CD14-positive monocyte (primary cell): ENCODE results near the gene DIPK1C. TPM values are rescaled to one million over a fixed set of nuclear protein-coding genes. Genes with fewer than 3 reads are reported as not detected.

Source experiments
- DNase-seq, 3 donors: peaks; one replicate each; pipeline ENCODE4 v3.0.0-alpha.2; 2011 to 2022
- H2AFZ ChIP-seq: 2 replicates; pipeline ENCODE4 v1.6.0; 2012; ENCODE audit warnings: mild to moderate bottlenecking, low read depth, low read length, inconsistent platforms; ENCODE audit not compliant: insufficient read depth, poor library complexity, severe bottlenecking
- H3K27ac ChIP-seq, 2 donors: 1 replicate in 1 of 2; 2 replicates in 1 of 2; pipeline ENCODE4 v1.5.1; 2012 to 2013; ENCODE audit warnings: low read length in 2 of 2, control low read depth in 1 of 2, inconsistent platforms in 1 of 2, low read depth in 1 of 2, mild to moderate bottlenecking in 1 of 2
- H3K27me3 ChIP-seq, 2 donors: one replicate each; pipeline versions ENCODE4 v1.6.0 to v1.6.1; 2011 to 2013; ENCODE audit warnings: low read length in 2 of 2; ENCODE audit not compliant: control insufficient read depth in 2 of 2, insufficient read depth in 2 of 2
- H3K36me3 ChIP-seq, 2 donors: replicated peaks in 1 of 2; 1 replicate in 1 of 2; 2 replicates in 1 of 2; pipeline versions ENCODE4 v1.5.1 to v1.6.1; 2012 to 2013; ENCODE audit warnings: low read length in 2 of 2, control low read depth in 1 of 2, inconsistent platforms in 1 of 2, mild to moderate bottlenecking in 1 of 2; ENCODE audit not compliant: insufficient read depth in 2 of 2, control insufficient read depth in 1 of 2
- H3K4me1 ChIP-seq, 2 donors: 1 replicate in 1 of 2; 2 replicates in 1 of 2; pipeline versions ENCODE4 v1.5.1 to v1.6.1; 2012 to 2013; ENCODE audit warnings: low read length in 2 of 2, control low read depth in 1 of 2, inconsistent platforms in 1 of 2, mild to moderate bottlenecking in 1 of 2, moderate library complexity in 1 of 2; ENCODE audit not compliant: insufficient read depth in 2 of 2, control insufficient read depth in 1 of 2
- H3K4me2 ChIP-seq: replicated peaks from 2 replicates; pipeline ENCODE3; 2012; ENCODE audit warnings: low read length, moderate library complexity, mild to moderate bottlenecking; ENCODE audit not compliant: poor library complexity, severe bottlenecking; ENCODE audit errors: extremely low read depth
- H3K4me3 ChIP-seq, 3 experiments: fragments of 200-600 bp in 1 of 3; sonication (generic) in 1 of 3; replicated peaks in 1 of 3; 1 replicate in 2 of 3; 2 replicates in 1 of 3; pipeline ENCODE4 v1.5.1; 2011 to 2013; ENCODE audit warnings: low read length in 3 of 3, mild to moderate bottlenecking in 3 of 3, control low read depth in 2 of 3, low read depth in 2 of 3, inconsistent platforms in 1 of 3, moderate library complexity in 1 of 3
- H3K79me2 ChIP-seq: 2 replicates; pipeline ENCODE4 v1.6.0; 2012; ENCODE audit warnings: mild to moderate bottlenecking, control low read depth, inconsistent platforms, low read length, moderate library complexity; ENCODE audit not compliant: insufficient read depth
- H3K9ac ChIP-seq: 2 replicates; pipeline ENCODE4 v1.6.0; 2017; ENCODE audit warnings: low read length, mild to moderate bottlenecking; ENCODE audit not compliant: insufficient read depth, poor library complexity, severe bottlenecking
- H3K9me3 ChIP-seq, 2 donors: replicated peaks in 1 of 2; 1 replicate in 1 of 2; 2 replicates in 1 of 2; pipeline versions ENCODE4 v1.5.1 to v1.6.1; 2012 to 2013; ENCODE audit warnings: low read length in 2 of 2, control low read depth in 1 of 2; ENCODE audit not compliant: control insufficient read depth in 1 of 2, insufficient read depth in 1 of 2
- H4K20me1 ChIP-seq: 2 replicates; pipeline ENCODE4 v1.6.0; 2012; ENCODE audit warnings: mild to moderate bottlenecking, low read length, control low read depth, moderate library complexity; ENCODE audit not compliant: insufficient read depth
- H3K27ac Mint-ChIP-seq, 7 donors: one replicate each; pipeline ENCODE4 v1.8.0; 2020; ENCODE audit warnings: mild to moderate bottlenecking in 7 of 7, mixed read lengths in 7 of 7, moderate library complexity in 6 of 7, inconsistent platforms in 2 of 7
- H3K27me3 Mint-ChIP-seq, 3 donors: one replicate each; pipeline ENCODE4 v1.8.0; 2021 to 2022; ENCODE audit warnings: low read depth in 3 of 3, mild to moderate bottlenecking in 3 of 3, mixed read lengths in 3 of 3, moderate library complexity in 3 of 3, inconsistent platforms in 1 of 3
- H3K36me3 Mint-ChIP-seq, 2 donors: one replicate each; pipeline ENCODE4 v1.8.0; 2020; ENCODE audit warnings: mixed read lengths in 2 of 2, inconsistent platforms in 1 of 2, mild to moderate bottlenecking in 1 of 2
- H3K4me1 Mint-ChIP-seq: one replicate; pipeline ENCODE4 v1.8.0; 2020; ENCODE audit warnings: mild to moderate bottlenecking, mixed read lengths
- H3K4me3 Mint-ChIP-seq, 2 donors: one replicate each; pipeline ENCODE4 v1.8.0; 2020; ENCODE audit warnings: mild to moderate bottlenecking in 2 of 2, mixed read lengths in 2 of 2, moderate library complexity in 1 of 2
- H3K9me3 Mint-ChIP-seq, 7 donors: one replicate each; pipeline ENCODE4 v1.8.0; 2020 to 2022; ENCODE audit warnings: mixed read lengths in 7 of 7, mild to moderate bottlenecking in 6 of 7, moderate library complexity in 6 of 7, inconsistent platforms in 2 of 7
- CTCF ChIP-seq: fragments of 200-600 bp; IDR thresholded peaks from one replicate; pipeline ENCODE4 v1.8.0; 2022; ENCODE audit warnings: antibody characterized with exemption, mild to moderate bottlenecking
- WGBS: methylation state at CpG from one replicate; pipeline ENCODE4 v1.1.5; 2013; ENCODE audit warnings: missing lambda C conversion rate; ENCODE audit not compliant: insufficient coverage; 5-methylcytosine and 5-hydroxymethylcytosine counted together
- intact Hi-C, 2 donors: fragments of 100-400 bp; cut with micrococcal nuclease; formaldehyde crosslinking; loops; one replicate each; pipeline versions ENCODE4 v1.15.0 to v1.15.1; 2023
- polyA plus RNA-seq, 3 donors: library from polyadenylated mRNA; depleted of rRNA in 1 of 3; unstranded in 2 of 3; stranded (reverse) in 1 of 3; fragments of 300-500 nt in 2 of 3; fragments of >200 nt in 1 of 3; fragmentation: Illumina TruSeq in 2 of 3; gene quantifications; 1 replicate in 2 of 3; 2 replicates in 1 of 3; pipeline ENCODE4 v1.2.3, GENCODE V29; 2012 to 2021

DIPK1C gene
- polyA plus RNA-seq, 3 donors: not detected

GRCh38 chr18:74444104-74444503 lies 13.0 kb downstream of the DIPK1C start:
- Histone ChIP-seq H3K79me2 (no peaks in the 10 kb centered on the region), H3K4me1 (peaks cover 5 to 7% of the 10 kb centered on the region in 2 donors), H2AFZ (no peak overlapping the region), H3K4me3 (no peak overlapping the region), H3K9me3 (no peaks in the 10 kb centered on the region), H3K27me3 (no peaks in the 10 kb centered on the region), H4K20me1 (no peaks in the 10 kb centered on the region), H3K9ac (no peak overlapping the region), H3K36me3 (no peaks in the 10 kb centered on the region), H3K4me2 (no peak overlapping the region), H3K27ac (no peak overlapping the region)
- Mint-ChIP-seq H3K27ac (peak overlapping the region in 3 of 7 donors; percentile 20 to 51 (median 50)), H3K4me1 (peaks cover 13% of the 10 kb centered on the region), H3K27me3 (peaks cover 2 to 7% (median 7%) of the 10 kb centered on the region in 3 donors), H3K9me3 (peaks cover 0 to 4% (median 0%) of the 10 kb centered on the region in 7 donors), H3K36me3 (no peaks in the 10 kb centered on the region), H3K4me3 (no peak overlapping the region)
- DNase-seq: no peak
- 100% methylated on average over 3 of the region's 3 CpGs for WGBS
- no peak for TF ChIP-seq CTCF
- intact Hi-C loops: no loop called here

- DNase-seq: no peak
- no peaks in the 10 kb centered on the region for H3K27me3 ChIP-seq
- H3K4me3 ChIP-seq: no peak overlapping the region
- no peak overlapping the region for H3K9ac ChIP-seq
- no peaks in the 10 kb centered on the region for H3K36me3 ChIP-seq
- WGBS: 100% methylated on average over 2 of the region's 9 CpGs
- H3K4me1 ChIP-seq: peaks cover 9 to 16% of the 10 kb centered on the region in 2 donors
- H3K4me1 Mint-ChIP-seq: peaks cover 24% of the 10 kb centered on the region
- intact Hi-C loops: no loop called here
- H3K9me3 Mint-ChIP-seq: peaks cover 0 to 5% (median 0%) of the 10 kb centered on the region in 7 donors
- no peak overlapping the region for H2AFZ ChIP-seq
- no peak overlapping the region for H3K4me2 ChIP-seq
- no peak overlapping the region for H3K27ac ChIP-seq
- H3K4me3 Mint-ChIP-seq: no peak overlapping the region
- no peaks in the 10 kb centered on the region for H3K79me2 ChIP-seq
- H4K20me1 ChIP-seq: no peaks in the 10 kb centered on the region
- TF ChIP-seq CTCF: no peak
- no peak overlapping the region for H3K27ac Mint-ChIP-seq
- H3K36me3 Mint-ChIP-seq: no peaks in the 10 kb centered on the region
- H3K9me3 ChIP-seq: no peaks in the 10 kb centered on the region
- H3K27me3 Mint-ChIP-seq: peaks cover 3 to 7% (median 5%) of the 10 kb centered on the region in 3 donors
Observed at GRCh38 chr18:74440808-74441427, 16.2 kb downstream of the DIPK1C start.
